GM12875 (cell line): ENCODE data around the gene SH3RF1.
"Not testable (repeated sequence)": the region's sequence is repeated elsewhere in the genome, so short reads cannot be mapped to it uniquely, and the experiment has no call there.

Source experiments
- H3K4me3 ChIP-seq: one replicate; pipeline ENCODE4 v1.5.1; 2011; ENCODE audit warnings: low read depth, low read length, control low read depth
- TF ChIP-seq, protein P1 (sequence below): IDR thresholded peaks from 2 replicates; pipeline ENCODE4 v1.5.1; 2011; ENCODE audit warnings: low read depth, mild to moderate bottlenecking, control low read depth, inconsistent platforms, low read length, moderate library complexity, borderline replicate concordance; ENCODE audit not compliant: insufficient read depth

Gene SH3RF1

DNA sequence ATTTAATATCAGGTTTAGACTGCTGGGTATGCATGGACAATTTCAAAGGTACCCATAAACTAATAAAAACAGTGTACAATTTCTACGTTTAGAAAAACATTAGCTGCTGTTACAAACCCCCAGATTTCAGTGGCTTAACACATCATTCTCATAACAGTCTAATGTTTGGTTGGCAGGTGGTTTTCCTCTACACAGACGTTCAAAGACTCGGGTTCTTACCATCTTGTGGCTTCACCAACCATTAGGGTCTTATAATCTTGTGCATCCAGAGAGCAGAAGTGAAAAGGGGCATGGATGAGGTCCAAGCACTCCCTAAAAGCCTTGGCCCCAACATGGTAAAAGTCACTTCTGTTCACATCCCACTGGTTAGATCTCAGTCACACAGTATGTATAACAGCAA is 71.6 kb downstream of the SH3RF1 start:
- TF ChIP-seq, protein P1, sequence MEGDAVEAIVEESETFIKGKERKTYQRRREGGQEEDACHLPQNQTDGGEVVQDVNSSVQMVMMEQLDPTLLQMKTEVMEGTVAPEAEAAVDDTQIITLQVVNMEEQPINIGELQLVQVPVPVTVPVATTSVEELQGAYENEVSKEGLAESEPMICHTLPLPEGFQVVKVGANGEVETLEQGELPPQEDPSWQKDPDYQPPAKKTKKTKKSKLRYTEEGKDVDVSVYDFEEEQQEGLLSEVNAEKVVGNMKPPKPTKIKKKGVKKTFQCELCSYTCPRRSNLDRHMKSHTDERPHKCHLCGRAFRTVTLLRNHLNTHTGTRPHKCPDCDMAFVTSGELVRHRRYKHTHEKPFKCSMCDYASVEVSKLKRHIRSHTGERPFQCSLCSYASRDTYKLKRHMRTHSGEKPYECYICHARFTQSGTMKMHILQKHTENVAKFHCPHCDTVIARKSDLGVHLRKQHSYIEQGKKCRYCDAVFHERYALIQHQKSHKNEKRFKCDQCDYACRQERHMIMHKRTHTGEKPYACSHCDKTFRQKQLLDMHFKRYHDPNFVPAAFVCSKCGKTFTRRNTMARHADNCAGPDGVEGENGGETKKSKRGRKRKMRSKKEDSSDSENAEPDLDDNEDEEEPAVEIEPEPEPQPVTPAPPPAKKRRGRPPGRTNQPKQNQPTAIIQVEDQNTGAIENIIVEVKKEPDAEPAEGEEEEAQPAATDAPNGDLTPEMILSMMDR: no peak
- no peak overlapping the region for H3K4me3 ChIP-seq

DNA sequence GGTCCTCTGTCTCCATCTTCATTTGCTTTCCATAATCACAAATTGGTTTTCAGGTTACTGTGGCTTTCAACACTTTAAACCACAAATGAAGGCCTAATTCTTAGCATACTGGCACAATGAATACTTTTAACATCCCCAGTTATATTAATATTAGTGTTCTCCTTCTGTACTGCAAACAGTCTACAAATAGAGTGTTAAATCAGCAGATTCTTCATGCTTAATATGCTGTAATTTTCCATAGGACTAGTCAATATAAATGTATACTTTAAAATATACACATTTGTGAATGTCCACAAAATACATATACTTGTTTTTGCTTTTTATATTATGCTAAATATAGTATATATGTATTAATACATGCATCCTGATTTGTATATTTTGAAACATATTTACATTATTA is 72.6 kb downstream of the SH3RF1 start:
- H3K4me3 ChIP-seq: no peak overlapping the region
- TF ChIP-seq, protein P1: no peak

DNA sequence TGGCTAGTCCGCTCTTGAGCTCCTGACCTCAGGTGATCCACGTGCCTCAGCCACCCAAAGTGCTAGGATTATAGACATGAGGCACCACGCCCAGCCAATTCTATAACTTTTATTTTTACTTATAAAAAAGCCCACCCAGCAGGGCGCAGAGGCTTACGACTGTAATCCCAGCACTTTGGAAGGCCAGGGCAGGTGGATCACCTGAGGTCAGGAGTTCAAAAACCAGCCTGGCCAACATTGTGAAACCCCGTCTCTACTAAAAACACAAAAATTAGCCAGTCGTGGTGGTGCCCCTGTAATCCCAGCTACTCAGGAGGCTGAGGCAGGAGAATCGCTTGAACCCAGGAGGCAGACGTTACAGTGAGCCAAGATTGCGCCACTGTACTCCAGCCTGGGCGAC is 73.5 kb downstream of the SH3RF1 start:
- not testable (repeated sequence) for H3K4me3 ChIP-seq

DNA sequence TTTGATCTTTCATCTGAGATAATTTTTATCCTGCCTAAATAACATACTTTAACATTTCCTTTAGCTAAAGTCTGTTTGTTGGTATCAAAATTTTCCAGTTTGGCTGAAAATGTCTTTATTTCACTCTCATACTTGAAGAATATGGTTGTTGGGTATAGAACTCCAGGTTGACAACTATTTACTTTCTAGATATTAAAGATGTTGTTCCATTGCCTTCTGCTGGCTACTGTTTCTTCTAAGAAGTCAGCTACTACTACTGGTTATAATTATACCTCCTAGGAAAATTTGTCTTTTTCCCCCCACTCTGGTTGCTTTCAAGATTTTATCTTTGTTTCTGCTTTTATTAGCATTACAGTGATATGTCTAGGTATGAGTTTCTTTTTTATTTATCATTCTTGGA is 75.7 kb downstream of the SH3RF1 start:
- TF ChIP-seq, protein P1: no peak
- H3K4me3 ChIP-seq: no peak overlapping the region

DNA sequence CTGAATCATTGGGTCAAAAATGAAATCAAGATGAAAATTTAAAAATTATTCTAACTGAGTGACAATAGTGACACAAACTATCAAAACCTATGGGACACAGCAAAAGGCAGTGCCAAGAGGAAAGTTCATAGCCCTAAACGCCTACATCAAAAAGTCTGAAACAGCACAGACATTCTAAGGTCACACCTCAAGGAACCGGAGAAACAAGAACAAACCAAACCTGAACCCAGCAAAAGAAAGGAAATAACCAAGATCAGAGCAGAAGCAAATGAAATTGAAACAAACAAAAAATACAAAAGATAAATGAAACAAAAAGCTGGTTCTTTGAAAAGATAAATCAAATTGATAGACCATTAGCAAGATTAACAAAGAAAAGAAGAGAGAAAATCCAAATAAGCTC is 80.8 kb downstream of the SH3RF1 start:
- H3K4me3 ChIP-seq: not testable (repeated sequence)

DNA sequence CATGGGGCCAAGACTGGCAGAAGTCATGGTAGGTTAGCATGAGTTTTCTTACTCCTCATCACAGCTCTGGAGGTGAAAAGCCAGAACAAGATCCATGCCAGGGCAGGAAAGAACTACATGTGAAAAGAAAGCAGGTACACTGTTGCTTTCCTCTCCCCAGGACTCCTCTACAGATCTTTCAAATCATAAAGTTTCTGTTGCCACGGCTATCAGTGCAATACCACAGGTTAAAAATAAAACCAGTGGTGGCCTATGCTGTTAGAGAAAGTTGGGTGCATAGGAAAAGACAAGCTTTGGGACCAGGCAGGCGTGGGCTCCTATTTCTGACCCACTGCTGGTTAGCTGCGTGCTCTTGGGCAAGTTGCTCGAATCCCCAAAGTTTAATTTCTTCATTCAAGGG is 81.4 kb downstream of the SH3RF1 start:
- H3K4me3 ChIP-seq: peak overlapping the region; percentile 11
- TF ChIP-seq, protein P1: no peak

DNA sequence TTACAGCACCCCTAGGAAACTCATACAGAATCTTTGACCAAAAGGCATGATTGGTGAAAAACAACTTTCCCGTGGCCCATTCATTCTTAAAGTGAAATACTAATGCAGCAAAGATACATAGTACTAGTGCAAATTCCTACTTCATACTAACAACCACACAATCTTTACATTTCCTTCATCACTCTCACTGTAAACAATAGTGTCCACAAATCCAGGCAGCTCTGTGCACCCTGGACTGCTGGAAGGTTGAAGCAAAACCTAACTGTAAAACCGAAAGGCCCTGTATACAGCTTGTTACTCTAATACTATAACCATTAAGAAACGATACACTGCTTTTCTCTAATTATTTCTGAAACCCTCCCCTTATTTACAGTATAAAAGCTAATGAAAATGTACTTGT is 82.6 kb downstream of the SH3RF1 start:
- TF ChIP-seq, protein P1: no peak
- H3K4me3 ChIP-seq: no peak overlapping the region

DNA sequence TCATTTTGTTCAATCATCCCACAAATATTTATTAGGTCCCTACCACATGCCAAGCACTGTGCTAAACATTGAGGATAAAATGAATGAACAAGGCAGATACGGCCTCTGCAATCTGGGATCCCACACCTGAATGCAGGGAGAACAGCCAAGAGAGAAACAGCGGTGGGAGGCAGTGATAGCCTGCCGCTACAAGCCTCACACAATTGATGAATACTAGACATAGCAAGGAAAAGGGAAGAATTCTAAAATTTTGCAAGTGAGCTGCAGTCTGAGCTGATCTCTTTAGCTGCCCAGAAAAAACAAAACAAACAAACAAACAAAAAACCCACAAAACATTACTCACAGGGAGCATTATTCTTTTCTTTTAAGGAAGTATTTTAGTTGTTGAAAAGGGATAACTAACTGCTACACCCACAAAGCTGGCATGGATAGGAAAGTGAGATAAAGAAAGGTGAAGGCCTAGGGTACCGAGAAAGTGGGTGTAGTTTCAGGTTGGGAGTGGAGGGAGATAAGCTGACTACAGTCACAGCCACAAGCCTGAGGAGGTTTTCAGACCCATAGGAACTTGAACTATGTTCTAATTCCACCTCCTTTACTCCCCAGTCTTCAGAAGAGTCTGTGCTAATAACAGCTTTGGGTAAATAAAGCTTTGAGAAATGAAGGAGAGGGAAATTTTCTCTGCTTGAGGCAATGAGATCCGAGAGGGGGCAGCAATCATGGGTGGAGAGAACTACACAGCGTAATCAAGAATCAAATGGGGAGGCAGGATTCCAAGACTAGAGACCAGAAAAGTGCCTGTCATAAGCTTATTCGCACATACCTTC is 85.4 kb downstream of the SH3RF1 start:
- H3K4me3 ChIP-seq: no peak overlapping the region
- TF ChIP-seq, protein P1: no peak
